HEK293 (cell line): ENCODE results near the gene FKRP.
A peak's percentile ranks its signal among the peaks of the same experiment; 100 is the strongest.

Experiments used
- CTCF ChIA-PET: fragments of 350-600 bp; formaldehyde crosslinking; extraction: SDS; loops from one replicate; lab custom pipeline; 2021; ENCODE audit warnings: antibody characterized with exemption; lab: Yijun Ruan, JAX
- POLR2A ChIA-PET: fragments of 300-600 bp; formaldehyde crosslinking; extraction: SDS; loops from one replicate; lab custom pipeline; 2020; ENCODE audit warnings: antibody characterized with exemption, inconsistent platforms; lab: Yijun Ruan, JAX
- H3K27ac ChIP-seq: fragments of 200-500 bp; sonication (Bioruptor generic); 2 replicates; pipeline ENCODE4 v1.5.1; 2014; ENCODE audit warnings: low read depth, low read length, control low read depth, inconsistent platforms; ENCODE audit errors: extremely low read depth
- H3K36me3 ChIP-seq, 2 experiments: fragments of 200-500 bp in 1 of 2; sonication (Bioruptor generic) in 1 of 2; 1 replicate in 1 of 2; 2 replicates in 1 of 2; pipeline ENCODE4 v1.5.1; 2014 to 2017; ENCODE audit warnings: inconsistent platforms in 2 of 2, low read length in 2 of 2; ENCODE audit not compliant: control insufficient read depth in 2 of 2, insufficient read depth in 1 of 2
- H3K4me1 ChIP-seq: fragments of 200-500 bp; sonication (Bioruptor generic); 2 replicates; pipeline ENCODE4 v1.5.1; 2014; ENCODE audit warnings: mild to moderate bottlenecking, low read length, inconsistent platforms; ENCODE audit not compliant: control insufficient read depth, insufficient read depth
- H3K4me3 ChIP-seq: 2 replicates; pipeline ENCODE4 v1.5.1; 2011; ENCODE audit warnings: low read depth, mild to moderate bottlenecking, control low read depth, low read length, moderate library complexity
- H3K9me3 ChIP-seq: fragments of 200-500 bp; sonication (Bioruptor generic); 2 replicates; pipeline ENCODE4 v1.5.1; 2014; ENCODE audit warnings: low read depth, low read length, inconsistent platforms; ENCODE audit not compliant: control insufficient read depth, insufficient read depth
- CTCF ChIP-seq: fragments of 450-650 bp; formaldehyde crosslinking; IDR thresholded peaks from 2 replicates; pipeline ENCODE4 v1.5.1; 2016; ENCODE audit warnings: missing biosample characterization, missing genetic modification characterization
- MEIS1 ChIP-seq: sonication (generic); formaldehyde crosslinking; IDR thresholded peaks from 2 replicates; pipeline ENCODE4 v1.8.1; 2022; ENCODE audit warnings: missing genetic modification reagents, mild to moderate bottlenecking, borderline replicate concordance
- MZF1 ChIP-seq: fragments of 450-650 bp; formaldehyde crosslinking; IDR thresholded peaks from 2 replicates; pipeline ENCODE4 v1.5.1; 2017; ENCODE audit warnings: missing biosample characterization, missing genetic modification characterization, borderline replicate concordance
- PRDM1 ChIP-seq: fragments of 450-650 bp; formaldehyde crosslinking; IDR thresholded peaks from 2 replicates; pipeline ENCODE4; 2016; ENCODE audit warnings: missing biosample characterization, missing genetic modification characterization
- SP7 ChIP-seq: fragments of 450-650 bp; formaldehyde crosslinking; IDR thresholded peaks from 2 replicates; pipeline ENCODE4 v1.5.1; 2016; ENCODE audit warnings: missing biosample characterization, missing genetic modification characterization
- YY2 ChIP-seq: fragments of 450-650 bp; formaldehyde crosslinking; IDR thresholded peaks from 2 replicates; pipeline ENCODE4 v1.5.1; 2016; ENCODE audit warnings: missing biosample characterization, missing genetic modification characterization
- ZEB2 ChIP-seq: fragments of 450-650 bp; formaldehyde crosslinking; IDR thresholded peaks from 2 replicates; pipeline ENCODE4 v1.5.1; 2016; ENCODE audit warnings: missing biosample characterization, missing genetic modification characterization
- ZNF146 ChIP-seq: fragments of 450-650 bp; formaldehyde crosslinking; IDR thresholded peaks from 2 replicates; pipeline ENCODE4 v1.5.1; 2016; ENCODE audit warnings: missing biosample characterization, missing genetic modification characterization
- ZNF16 ChIP-seq: fragments of 450-650 bp; formaldehyde crosslinking; IDR thresholded peaks from 2 replicates; pipeline ENCODE4 v1.5.1; 2016; ENCODE audit warnings: low read depth, missing biosample characterization, missing genetic modification characterization
- ZNF175 ChIP-seq: fragments of 450-650 bp; formaldehyde crosslinking; IDR thresholded peaks from 2 replicates; pipeline ENCODE4 v1.5.1; 2016; ENCODE audit warnings: missing biosample characterization, missing genetic modification characterization
- ZNF19 ChIP-seq: fragments of 450-650 bp; formaldehyde crosslinking; IDR thresholded peaks from 2 replicates; pipeline ENCODE4; 2016; ENCODE audit warnings: missing biosample characterization, missing genetic modification characterization, low read depth
- ZNF2 ChIP-seq: fragments of 450-650 bp; formaldehyde crosslinking; IDR thresholded peaks from 2 replicates; pipeline ENCODE4 v1.5.1; 2016; ENCODE audit warnings: missing biosample characterization, missing genetic modification characterization
- ZNF23 ChIP-seq: fragments of 450-650 bp; formaldehyde crosslinking; IDR thresholded peaks from 2 replicates; pipeline ENCODE4 v1.5.1; 2016; ENCODE audit warnings: missing biosample characterization, missing genetic modification characterization, borderline replicate concordance
- ZNF274 ChIP-seq, 2 experiments: fragments of 200-500 bp in 1 of 2; fragments of 450-650 bp in 1 of 2; sonication (Bioruptor generic) in 1 of 2; formaldehyde crosslinking in 1 of 2; IDR thresholded peaks; 2 replicates each; pipeline versions ENCODE4 v1.5.1 to v1.6.1; 2014 to 2016; ENCODE audit warnings: borderline replicate concordance in 1 of 2, inconsistent platforms in 1 of 2, low read length in 1 of 2, missing biosample characterization in 1 of 2, missing genetic modification characterization in 1 of 2
- ZNF292 ChIP-seq: fragments of 450-650 bp; formaldehyde crosslinking; IDR thresholded peaks from 2 replicates; pipeline ENCODE4 v1.5.1; 2016; ENCODE audit warnings: low read depth, missing biosample characterization, missing genetic modification characterization, borderline replicate concordance
- ZNF324 ChIP-seq: fragments of 450-650 bp; formaldehyde crosslinking; IDR thresholded peaks from 2 replicates; pipeline ENCODE4 v1.5.1; 2016; ENCODE audit warnings: missing biosample characterization, missing genetic modification characterization
- ZNF366 ChIP-seq: fragments of 450-650 bp; formaldehyde crosslinking; conservative IDR thresholded peaks from 2 replicates; pipeline ENCODE4 v1.5.1; 2016; ENCODE audit warnings: missing biosample characterization, missing genetic modification characterization
- ZNF621 ChIP-seq: fragments of 450-650 bp; formaldehyde crosslinking; IDR thresholded peaks from 2 replicates; pipeline ENCODE4 v1.5.1; 2017; ENCODE audit warnings: missing biosample characterization, missing genetic modification characterization
- ZNF654 ChIP-seq: fragments of 450-650 bp; formaldehyde crosslinking; IDR thresholded peaks from 2 replicates; pipeline ENCODE4 v1.5.1; 2016; ENCODE audit warnings: low read depth, missing biosample characterization, missing genetic modification characterization
- ZNF658 ChIP-seq: fragments of 450-650 bp; formaldehyde crosslinking; IDR thresholded peaks from 2 replicates; pipeline ENCODE4; 2016; ENCODE audit warnings: missing biosample characterization, missing genetic modification characterization
- ZNF660 ChIP-seq: fragments of 450-650 bp; IDR thresholded peaks from 2 replicates; pipeline ENCODE4 v1.5.1; 2018; ENCODE audit warnings: missing biosample characterization, mild to moderate bottlenecking, missing genetic modification characterization
- ZNF670 ChIP-seq: fragments of 450-650 bp; formaldehyde crosslinking; IDR thresholded peaks from 2 replicates; pipeline ENCODE4 v1.5.1; 2016; ENCODE audit warnings: missing biosample characterization, missing genetic modification characterization, low read depth
- TF ChIP-seq, protein P1 (sequence below): fragments of 450-650 bp; formaldehyde crosslinking; IDR thresholded peaks from 2 replicates; pipeline ENCODE4 v1.5.1; 2016; ENCODE audit warnings: missing biosample characterization, missing genetic modification characterization

Gene FKRP

DNA sequence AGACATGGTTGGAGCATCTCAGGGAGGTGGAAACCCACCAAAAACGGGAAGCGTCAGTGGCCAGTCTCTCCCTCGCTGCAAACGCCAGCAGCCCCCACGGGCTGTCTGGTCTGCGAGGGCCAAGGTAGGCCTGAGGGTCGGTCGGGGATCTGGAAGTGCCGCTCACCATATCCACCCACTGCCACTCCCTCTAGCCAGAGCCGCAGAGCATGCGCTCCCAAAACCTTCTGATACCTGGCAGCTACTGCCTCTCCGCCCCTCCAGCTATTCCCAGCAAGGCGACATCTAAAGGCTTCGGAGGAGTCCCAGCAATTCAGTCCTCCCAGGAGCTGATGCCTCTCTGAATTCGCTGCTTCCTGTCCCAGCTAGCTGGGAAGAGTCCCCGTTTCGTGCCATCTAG is 4.4 kb upstream of the FKRP start:
- Histone ChIP-seq H3K36me3 (peaks cover 18 to 59% of the 10 kb centered on the region in 2 experiments), H3K27ac (no peak overlapping the region), H3K4me1 (peaks cover 3% of the 10 kb centered on the region; the same call in 1 of the 2 replicates), H3K4me3 (no peak overlapping the region), H3K9me3 (no peaks in the 10 kb centered on the region)
- CTCF ChIA-PET, result interaction anchor here (0.6 to 3.1 kb wide), 6 partner anchors 10 to 224 kb away, joined by 3 to 17 read pairs (median 6); no protein-coding TSS in a partner anchor
- TF ChIP-seq ZNF366 (tag by site-specific recombination) (no peak), ZNF19 (no peak), ZNF274 (IDR thresholded peaks at IDR 0.05; ENCODE audit: low read length) (no peak), ZNF274 (tag by site-specific recombination; IDR thresholded peaks at IDR 0.05; ENCODE audit: borderline replicate concordance) (no peak), SP7 (tag by site-specific recombination) (no peak), ZNF2 (tag by site-specific recombination) (no peak), ZNF324 (no peak), ZNF654 (tag by site-specific recombination) (no peak), ZNF670 (no peak), MZF1 (tag by site-specific recombination) (no peak), ZNF175 (tag by site-specific recombination) (no peak), ZNF292 (tag by site-specific recombination) (no peak), CTCF (tag by site-specific recombination) (no peak), ZNF23 (no peak), ZNF621 (no peak), ZNF660 (tag by site-specific recombination) (no peak), ZNF658 (tag by site-specific recombination) (no peak), MEIS1 (CRISPR knock-in tag) (no peak), ZNF16 (no peak)
- TF ChIP-seq, protein P1, sequence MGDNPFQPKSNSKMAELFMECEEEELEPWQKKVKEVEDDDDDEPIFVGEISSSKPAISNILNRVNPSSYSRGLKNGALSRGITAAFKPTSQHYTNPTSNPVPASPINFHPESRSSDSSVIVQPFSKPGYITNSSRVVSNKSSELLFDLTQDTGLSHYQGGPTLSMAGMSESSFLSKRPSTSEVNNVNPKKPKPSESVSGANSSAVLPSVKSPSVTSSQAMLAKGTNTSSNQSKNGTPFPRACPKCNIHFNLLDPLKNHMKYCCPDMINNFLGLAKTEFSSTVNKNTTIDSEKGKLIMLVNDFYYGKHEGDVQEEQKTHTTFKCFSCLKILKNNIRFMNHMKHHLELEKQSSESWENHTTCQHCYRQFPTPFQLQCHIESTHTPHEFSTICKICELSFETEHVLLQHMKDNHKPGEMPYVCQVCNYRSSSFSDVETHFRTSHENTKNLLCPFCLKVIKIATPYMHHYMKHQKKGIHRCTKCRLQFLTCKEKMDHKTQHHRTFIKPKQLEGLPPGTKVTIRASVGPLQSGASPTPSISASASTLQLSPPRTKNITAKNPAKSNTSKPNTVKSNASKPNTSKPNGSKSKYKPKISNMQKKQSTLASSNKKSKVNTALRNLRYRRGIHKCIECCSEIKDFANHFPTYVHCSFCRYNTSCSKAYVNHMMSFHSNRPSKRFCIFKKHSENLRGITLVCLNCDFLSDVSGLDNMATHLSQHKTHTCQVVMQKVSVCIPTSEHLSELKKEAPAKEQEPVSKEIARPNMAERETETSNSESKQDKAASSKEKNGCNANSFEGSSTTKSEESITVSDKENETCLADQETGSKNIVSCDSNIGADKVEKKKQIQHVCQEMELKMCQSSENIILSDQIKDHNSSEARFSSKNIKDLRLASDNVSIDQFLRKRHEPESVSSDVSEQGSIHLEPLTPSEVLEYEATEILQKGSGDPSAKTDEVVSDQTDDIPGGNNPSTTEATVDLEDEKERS, result no peak
- POLR2A ChIA-PET, result interaction anchor here (0.5 to 1.4 kb wide), 5 partner anchors 27 to 295 kb away, joined by 3 to 4 read pairs (median 4); partner anchors contain the start of gene SLC1A5

- no peak overlapping the region for H3K4me3 ChIP-seq
- peaks cover 9 to 43% of the 10 kb centered on the region in 2 experiments; a peak in 2 of 3 replicates for H3K36me3 ChIP-seq
- TF ChIP-seq PRDM1 (tag by site-specific recombination), result peak; percentile 87
- no peak for TF ChIP-seq ZEB2 (tag by site-specific recombination)
- TF ChIP-seq ZNF146 (tag by site-specific recombination), result peak; percentile 10; the same call in 1 of the 2 replicates
- TF ChIP-seq YY2 (tag by site-specific recombination), result no peak
- H3K27ac ChIP-seq, result no peak overlapping the region
- no peaks in the 10 kb centered on the region for H3K9me3 ChIP-seq
- peaks cover 6% of the 10 kb centered on the region for H3K4me1 ChIP-seq
- CTCF ChIA-PET, result interaction anchor here (0.5 to 3.1 kb wide), 7 partner anchors 8 to 38 kb away, joined by 3 to 17 read pairs (median 7); no protein-coding TSS in a partner anchor
- POLR2A ChIA-PET, result interaction anchor here (0.5 to 1.0 kb wide), 2 partner anchors 45 to 53 kb away, joined by 3 to 6 read pairs; partner anchors contain the start of gene SLC1A5
Measured at GRCh38 chr19:46742926-46743480, 2.9 kb upstream of the FKRP start.
